HEK293 (cell line): ENCODE results near the gene TANGO2.

Experiments used
- CTCF ChIP-seq: fragments of 450-650 bp; formaldehyde crosslinking; IDR thresholded peaks from 2 replicates; pipeline ENCODE4 v1.5.1; 2016; ENCODE audit warnings: missing biosample characterization, missing genetic modification characterization
- PRDM1 ChIP-seq: fragments of 450-650 bp; formaldehyde crosslinking; IDR thresholded peaks from 2 replicates; pipeline ENCODE4; 2016; ENCODE audit warnings: missing biosample characterization, missing genetic modification characterization
- REPIN1 ChIP-seq: fragments of 450-650 bp; formaldehyde crosslinking; IDR thresholded peaks from 2 replicates; pipeline ENCODE4 v1.5.1; 2017; ENCODE audit warnings: missing biosample characterization, missing genetic modification characterization, low read depth
- SCRT1 ChIP-seq: fragments of 450-650 bp; formaldehyde crosslinking; IDR thresholded peaks from 2 replicates; pipeline ENCODE4 v1.5.1; 2016; ENCODE audit warnings: missing biosample characterization, missing genetic modification characterization, borderline replicate concordance
- ZFP41 ChIP-seq: fragments of 450-650 bp; formaldehyde crosslinking; IDR thresholded peaks from 2 replicates; pipeline ENCODE4 v1.5.1; 2016; ENCODE audit warnings: missing biosample characterization, missing genetic modification characterization, borderline replicate concordance
- ZFP69B ChIP-seq: fragments of 450-650 bp; formaldehyde crosslinking; IDR thresholded peaks from 2 replicates; pipeline ENCODE4 v1.5.1; 2016; ENCODE audit warnings: missing biosample characterization, missing genetic modification characterization
- ZNF133 ChIP-seq: fragments of 450-650 bp; formaldehyde crosslinking; IDR thresholded peaks from 2 replicates; pipeline ENCODE4 v1.5.1; 2016; ENCODE audit warnings: missing biosample characterization, missing genetic modification characterization
- ZNF2 ChIP-seq: fragments of 450-650 bp; formaldehyde crosslinking; IDR thresholded peaks from 2 replicates; pipeline ENCODE4 v1.5.1; 2016; ENCODE audit warnings: missing biosample characterization, missing genetic modification characterization
- ZNF223 ChIP-seq: fragments of 450-650 bp; formaldehyde crosslinking; IDR thresholded peaks from 2 replicates; pipeline ENCODE4 v1.5.1; 2016; ENCODE audit warnings: missing biosample characterization, missing genetic modification characterization
- ZNF274 ChIP-seq, 2 experiments: fragments of 200-500 bp in 1 of 2; fragments of 450-650 bp in 1 of 2; sonication (Bioruptor generic) in 1 of 2; formaldehyde crosslinking in 1 of 2; IDR thresholded peaks; 2 replicates each; pipeline versions ENCODE4 v1.5.1 to v1.6.1; 2014 to 2016; ENCODE audit warnings: borderline replicate concordance in 1 of 2, inconsistent platforms in 1 of 2, low read length in 1 of 2, missing biosample characterization in 1 of 2, missing genetic modification characterization in 1 of 2
- ZNF350 ChIP-seq: fragments of 450-650 bp; formaldehyde crosslinking; IDR thresholded peaks from 2 replicates; pipeline ENCODE4 v1.5.0; 2017; ENCODE audit warnings: missing biosample characterization, mild to moderate bottlenecking, missing genetic modification characterization
- ZNF645 ChIP-seq: fragments of 450-650 bp; formaldehyde crosslinking; IDR thresholded peaks from 2 replicates; pipeline ENCODE4; 2016; ENCODE audit warnings: missing biosample characterization, missing genetic modification characterization
- ZNF776 ChIP-seq: fragments of 450-650 bp; formaldehyde crosslinking; IDR thresholded peaks from 2 replicates; pipeline ENCODE4 v1.5.0; 2017; ENCODE audit warnings: missing biosample characterization, missing genetic modification characterization, borderline replicate concordance

- no peak for TF ChIP-seq PRDM1 (tag by site-specific recombination)
- TF ChIP-seq ZNF645: no peak
- no peak for TF ChIP-seq ZNF133 (tag by site-specific recombination)
- no peak for TF ChIP-seq ZNF776 (tag by site-specific recombination)
- no peak for TF ChIP-seq CTCF (tag by site-specific recombination)
- no peak for TF ChIP-seq ZNF350 (tag by site-specific recombination)
- TF ChIP-seq ZNF274 (IDR thresholded peaks at IDR 0.05; ENCODE audit: low read length): no peak
- no peak for TF ChIP-seq ZNF274 (tag by site-specific recombination; IDR thresholded peaks at IDR 0.05; ENCODE audit: borderline replicate concordance)
- TF ChIP-seq REPIN1 (tag by site-specific recombination): no peak
- TF ChIP-seq ZFP41 (tag by site-specific recombination): no peak
- TF ChIP-seq SCRT1: no peak
- no peak for TF ChIP-seq ZFP69B (tag by site-specific recombination)
- no peak for TF ChIP-seq ZNF223 (tag by site-specific recombination)
- TF ChIP-seq ZNF2: no peak
Measured at GRCh38 chr22:20015187-20015625, 5.7 kb upstream of the TANGO2 start.
